CD4-positive, alpha-beta T cell treated with Interleukin-21 for 1 hour (primary cell): Measurements from ENCODE around the gene C10orf105.

ENCODE experiments used
- DNase-seq: peaks from one replicate; pipeline ENCODE4 v3.0.0-alpha.2; 2020

Gene C10orf105

DNA sequence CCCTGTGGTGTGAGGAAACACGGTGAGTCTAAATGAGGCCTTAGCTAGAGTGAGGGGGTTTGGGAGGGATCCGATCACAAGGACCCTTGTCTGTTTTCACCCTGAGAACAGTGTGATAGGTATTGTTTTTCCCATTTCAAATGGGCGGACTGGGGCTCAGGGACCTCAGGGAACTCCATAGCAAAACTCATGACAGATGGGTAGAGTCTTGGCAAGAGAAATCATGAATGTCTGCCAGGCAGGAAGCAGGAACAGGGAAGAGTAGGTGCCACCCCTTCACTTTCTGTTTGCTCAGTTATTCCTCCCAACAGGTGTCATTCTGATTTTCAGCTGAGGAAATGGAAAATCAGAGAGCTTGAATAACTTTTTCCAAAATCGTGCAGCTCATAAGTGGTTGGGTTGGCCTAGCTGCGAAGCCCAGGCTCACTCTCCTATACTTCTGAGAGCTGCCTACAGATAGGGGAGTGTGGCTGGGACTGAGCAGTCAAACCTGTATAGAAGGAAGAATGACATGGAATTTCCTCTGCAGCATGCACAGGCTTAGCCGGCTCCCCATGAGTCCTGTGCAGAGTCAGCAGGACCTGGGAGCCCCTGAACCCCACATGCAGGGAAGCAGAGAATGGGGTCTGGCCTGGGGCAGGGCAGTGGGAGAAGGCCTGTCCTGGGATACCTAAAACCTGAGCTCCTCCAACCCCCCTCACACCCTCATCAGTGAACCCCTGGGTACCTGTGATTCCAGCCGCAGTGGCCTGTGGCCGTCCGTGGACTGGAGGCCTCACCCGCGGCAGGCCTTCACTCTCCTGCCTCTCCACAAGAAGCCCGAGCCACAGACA, 17.6 kb upstream of the C10orf105 start:
- no peak for DNase-seq

DNA sequence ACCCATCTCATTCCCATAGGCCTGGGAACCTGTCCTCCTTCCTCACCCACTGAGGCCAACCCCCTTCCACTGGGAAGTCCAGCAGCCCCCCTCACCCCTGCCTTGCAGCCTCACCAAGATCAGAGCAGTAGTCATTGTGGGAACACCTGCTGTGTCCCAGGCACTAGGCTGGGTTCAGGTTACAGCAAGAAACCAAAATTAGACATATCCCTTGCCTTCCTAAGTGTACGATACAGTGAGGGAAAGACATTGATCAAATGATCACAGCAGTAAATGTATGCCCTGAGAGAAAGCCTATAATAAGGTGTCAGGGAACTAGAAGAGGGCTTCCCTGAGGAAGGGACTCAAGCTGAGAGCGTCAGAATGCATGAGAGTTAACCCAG, 17.0 kb upstream of the C10orf105 start:
- DNase-seq, result no peak

DNA sequence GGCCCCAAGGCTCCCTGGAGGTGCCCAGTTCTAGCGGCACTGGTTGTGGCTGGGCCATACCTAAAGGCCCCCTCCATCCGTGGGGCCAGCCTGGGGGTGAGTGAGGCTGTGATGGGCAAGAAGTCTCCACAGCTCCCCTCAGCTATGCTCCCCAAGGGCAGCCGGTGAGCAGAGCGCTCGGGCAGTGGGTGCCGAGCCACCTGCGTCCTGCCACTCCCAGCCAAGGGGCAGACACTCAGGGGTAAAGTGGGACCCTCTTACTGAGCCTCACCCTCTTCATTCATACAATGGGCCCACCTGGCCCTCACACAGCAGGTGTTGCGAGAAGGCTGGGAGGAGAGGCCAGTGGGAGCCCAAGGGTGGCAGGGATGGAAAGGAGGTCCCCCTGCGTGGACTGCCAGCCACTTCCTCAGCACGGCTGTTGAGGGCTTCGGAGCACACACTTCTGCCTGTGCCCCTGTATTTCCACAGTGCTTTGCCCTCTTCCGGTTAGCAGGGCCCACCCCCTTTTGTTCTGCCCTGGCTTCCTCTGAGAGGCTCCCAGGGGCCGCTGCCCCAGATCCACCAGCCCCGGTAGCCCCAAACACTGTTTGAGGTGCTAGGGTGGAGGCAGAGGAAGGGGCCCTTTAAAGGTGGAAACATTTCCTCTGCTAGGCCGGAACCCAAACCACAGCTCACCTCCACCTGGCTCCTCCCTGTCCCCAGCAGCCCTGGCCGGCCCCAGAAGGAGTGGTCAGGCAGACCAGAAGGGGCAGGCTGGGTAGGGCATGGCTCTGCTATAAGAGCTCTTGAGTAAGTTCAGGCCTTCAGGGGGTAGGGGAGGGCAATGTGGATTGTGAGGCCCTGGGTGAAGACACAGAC, 16.4 kb upstream of the C10orf105 start:
- peak; percentile 73 for DNase-seq

DNA sequence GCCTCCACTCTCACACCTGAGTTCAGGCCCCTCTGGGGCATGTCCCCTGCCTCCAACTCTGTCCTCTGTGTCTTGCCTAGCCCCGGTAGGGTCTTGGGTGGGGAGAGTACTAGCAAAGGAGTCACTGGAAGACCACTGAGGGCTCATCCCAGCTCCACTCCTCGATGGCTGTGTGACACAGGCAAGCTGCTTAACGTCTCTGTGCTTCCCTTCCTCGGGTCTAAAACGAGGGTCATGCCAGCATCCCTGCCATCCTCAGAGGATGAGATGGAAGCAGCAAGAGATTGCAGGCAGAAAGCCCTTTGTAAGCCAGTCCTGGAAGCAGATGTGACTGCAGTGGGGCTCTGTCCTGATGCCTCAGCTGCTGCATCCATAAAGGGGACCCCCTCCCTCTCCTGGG, 15.2 kb upstream of the C10orf105 start:
- DNase-seq, result no peak

DNA sequence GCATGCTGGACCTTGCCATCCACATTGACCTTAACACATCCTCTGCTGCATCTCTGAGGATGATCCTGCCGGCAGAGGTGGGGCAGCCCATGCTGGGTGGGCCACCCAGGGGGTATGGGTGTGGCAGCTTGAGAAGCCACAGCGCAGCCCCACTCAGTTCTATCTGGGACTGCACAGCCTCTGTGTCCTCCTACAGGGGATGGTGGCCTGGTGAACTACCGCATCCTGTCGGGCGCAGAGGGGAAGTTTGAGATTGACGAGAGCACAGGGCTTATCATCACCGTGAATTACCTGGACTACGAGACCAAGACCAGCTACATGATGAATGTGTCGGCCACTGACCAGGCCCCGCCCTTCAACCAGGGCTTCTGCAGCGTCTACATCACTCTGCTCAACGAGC, 12.2 kb upstream of the C10orf105 start:
- no peak for DNase-seq

DNA sequence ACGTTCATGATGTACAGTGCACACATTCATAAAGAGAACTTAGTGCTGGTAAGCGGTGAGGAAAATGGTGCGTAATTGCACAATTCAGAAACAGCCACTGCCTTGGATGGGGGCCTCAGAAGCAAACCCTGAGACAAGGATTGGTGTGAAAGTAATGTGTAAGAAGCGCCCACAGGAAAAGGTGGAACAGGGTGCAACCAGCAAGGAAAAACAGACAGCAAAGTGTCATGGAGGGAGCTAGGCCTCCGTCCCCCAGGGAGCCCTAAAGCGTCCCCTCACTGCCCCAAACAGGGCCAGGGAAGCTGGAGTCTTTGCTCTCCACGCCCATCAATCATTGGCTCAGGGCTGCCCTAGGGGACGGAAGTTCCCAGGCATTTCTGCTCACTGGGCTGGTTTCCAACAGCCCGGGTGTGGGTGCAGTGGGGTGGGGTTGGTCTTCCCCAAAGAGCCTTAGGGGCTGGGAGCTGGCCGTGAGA, 9.6 kb upstream of the C10orf105 start:
- DNase-seq, result no peak

DNA sequence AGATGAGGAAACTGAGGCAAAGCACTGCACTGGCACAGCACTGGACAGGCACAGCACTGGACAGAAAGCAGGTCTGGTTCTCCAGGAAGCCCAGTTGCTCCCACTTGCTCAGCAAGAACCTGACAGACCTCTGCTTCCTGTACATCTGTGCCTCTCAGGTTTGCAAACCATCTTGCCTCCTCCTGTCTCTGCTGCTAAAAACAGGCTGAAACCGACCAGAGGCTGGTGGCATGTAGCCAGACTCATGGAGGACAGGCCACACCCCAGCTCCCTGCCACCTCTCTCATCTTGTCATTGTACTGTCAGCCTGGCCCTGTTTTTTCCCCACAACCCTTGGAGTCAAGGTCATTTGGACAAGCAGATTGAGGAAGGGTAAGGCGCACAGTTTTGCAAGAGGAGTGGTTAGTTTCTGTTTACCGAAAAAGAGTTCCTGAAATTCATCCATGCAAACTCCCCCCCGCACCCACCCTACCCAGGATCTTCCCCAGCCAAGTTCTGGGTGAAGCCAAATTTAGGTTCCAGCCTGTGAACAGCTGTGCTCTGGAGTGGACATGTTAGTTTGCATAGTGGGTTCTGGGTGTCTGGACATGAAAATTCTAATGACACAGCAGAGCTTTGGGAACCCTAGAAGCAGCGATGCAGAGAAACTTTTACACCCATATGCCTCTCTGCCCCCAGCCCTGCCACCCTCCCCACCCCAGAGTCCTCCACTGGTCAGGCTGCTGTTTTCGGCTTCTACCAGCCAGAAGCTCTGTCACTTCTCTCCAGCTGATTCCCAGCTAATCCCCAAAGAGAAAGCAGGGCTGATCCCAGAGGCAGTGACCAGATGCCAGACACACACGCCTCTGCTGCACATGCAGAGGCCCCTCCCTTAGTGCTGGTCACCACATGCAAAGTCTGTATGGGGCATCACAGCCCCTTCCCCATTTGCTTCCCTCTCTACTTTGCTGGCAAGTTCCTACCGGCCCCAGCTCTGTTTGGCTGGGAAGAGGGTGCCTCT, 8.5 kb upstream of the C10orf105 start:
- DNase-seq, result peak; percentile 74

DNA sequence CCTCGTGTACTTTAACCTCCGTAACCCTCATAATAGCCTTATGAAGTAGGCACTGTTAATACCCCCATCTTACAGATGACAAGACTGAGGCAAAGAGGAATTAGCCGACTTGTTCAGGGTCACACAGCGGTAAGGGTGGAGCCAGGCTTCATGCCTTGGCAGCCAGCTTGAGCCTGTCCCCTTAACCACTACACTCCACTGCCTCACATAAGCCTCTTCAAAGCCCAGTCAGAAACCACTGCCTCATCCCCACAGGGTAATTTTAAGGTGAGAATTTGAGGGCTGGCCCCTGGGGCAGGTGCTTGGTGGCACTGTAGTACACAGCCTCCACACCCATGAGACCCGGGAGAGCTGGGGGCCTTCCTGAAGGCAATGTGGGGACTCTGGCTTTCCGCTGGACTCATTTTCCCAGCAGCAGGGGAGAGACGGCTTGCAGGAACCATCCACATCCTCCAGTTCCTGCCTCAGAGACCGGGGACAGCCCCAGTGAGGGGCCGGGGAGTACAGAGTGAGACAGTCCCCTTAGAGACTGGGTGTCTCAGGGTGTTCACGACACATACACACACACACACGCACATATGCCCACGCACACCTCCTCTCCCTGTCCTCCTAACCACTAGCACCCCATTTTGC, 7.6 kb upstream of the C10orf105 start:
- DNase-seq, result peak; percentile 75

DNA sequence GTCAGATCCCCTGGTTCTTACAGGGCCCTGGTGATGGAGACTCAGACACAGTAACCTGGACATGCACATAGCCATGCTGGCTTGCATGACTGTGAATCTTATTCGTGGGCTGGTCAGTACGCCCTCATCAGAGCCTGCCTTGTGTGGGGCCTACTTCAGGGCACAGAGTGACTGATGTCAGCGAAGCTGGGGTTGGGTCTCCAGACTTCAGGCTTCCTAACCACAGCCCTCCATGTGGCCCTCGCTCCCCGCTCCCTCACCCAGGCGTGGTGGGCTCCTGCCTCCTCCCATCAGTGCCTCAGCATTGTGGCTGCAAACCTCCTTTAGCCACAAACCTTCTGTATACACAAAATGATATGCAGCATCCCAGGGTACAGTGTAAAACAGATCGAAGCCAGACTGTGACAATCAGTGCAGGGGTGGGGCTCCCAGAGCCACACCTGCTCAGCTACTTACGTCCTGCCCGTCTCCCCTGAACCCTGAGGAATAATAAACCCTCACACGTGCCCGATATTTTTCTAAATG, 7.1 kb upstream of the C10orf105 start:
- DNase-seq, result peak; percentile 54

DNA sequence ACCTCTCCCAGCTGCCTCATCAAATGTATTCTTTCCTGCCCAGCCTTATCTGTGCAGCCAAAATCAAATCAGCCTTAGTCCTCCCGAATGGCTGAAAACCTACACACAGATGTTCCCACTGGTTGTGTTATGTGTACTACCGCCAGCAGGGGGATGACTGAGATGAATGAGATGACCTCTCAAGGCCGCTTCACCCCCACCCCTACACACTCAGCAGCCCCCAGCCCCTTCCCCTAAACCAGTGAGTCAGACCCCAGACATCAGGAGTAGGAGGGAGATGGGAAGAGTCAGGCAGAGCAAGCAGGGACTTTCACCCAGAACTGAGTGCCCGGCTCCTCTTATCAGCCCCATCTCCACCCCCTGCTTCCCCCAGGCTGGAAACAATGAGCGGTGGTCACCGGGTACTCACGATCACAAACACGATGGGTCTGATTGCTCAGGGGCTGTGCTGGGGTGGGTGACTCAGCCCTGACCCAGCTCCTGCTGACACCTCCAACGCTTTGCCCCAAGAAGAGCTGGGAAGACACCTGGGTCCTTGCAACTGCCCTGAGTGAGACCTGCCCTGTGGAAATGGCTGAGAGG, 6.5 kb upstream of the C10orf105 start:
- peak; percentile 62 for DNase-seq

DNA sequence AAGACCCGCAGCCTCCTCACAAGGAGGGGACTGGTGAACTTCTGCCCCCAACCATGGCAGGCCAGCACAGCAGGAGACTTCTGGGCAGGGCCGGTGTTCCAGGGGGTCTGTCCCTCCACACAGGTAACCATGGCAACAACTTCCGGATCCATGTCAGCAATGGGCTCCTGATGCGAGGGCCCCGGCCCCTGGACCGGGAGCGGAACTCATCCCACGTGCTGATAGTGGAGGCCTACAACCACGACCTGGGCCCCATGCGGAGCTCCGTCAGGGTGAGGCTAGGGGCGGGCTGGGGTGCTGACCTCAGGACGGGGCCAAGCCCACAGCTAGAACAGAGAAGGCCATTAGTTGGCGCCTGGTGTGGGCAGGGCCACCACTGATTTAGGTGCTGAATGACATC, 5.7 kb upstream of the C10orf105 start:
- DNase-seq, result no peak

DNA sequence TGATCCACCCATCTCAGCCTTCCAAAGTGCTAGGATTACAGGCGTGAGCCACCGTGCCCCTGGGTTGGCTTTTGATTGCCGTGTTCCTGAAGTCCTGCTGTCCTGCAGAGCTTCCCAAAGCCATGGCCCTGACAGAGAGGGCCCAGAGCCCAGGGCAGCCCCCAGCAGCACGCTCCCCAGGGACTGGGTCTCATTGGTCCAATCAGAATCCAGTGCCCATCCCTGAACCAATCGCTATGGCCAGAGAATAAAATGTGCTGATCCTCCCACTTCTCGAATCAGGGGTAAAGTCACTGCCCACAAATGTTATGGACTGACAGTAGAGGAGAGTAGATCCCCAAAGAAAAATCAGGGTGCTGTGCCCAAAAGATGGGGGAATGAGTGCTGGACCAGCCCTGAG, 5.0 kb upstream of the C10orf105 start:
- no peak for DNase-seq

DNA sequence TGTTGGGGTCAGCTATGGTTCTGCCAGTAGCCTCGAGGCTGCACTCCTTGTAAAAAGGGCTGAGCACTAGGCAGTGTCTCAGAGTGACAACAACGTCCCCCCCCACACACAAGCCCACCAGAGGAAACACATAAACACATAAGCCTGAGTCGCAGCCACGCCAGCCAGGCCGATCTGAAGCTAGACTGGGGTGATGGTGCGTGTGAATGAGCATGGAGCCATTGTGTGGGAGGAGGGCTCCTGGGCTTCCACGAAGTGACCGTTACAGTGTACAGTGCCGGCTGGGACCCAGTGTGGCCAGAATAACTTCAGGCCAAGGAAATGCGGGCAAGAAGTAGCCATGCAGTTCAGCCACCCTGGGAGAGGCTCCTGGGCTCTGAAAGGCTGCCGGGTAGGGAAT, 3.7 kb upstream of the C10orf105 start:
- no peak for DNase-seq

DNA sequence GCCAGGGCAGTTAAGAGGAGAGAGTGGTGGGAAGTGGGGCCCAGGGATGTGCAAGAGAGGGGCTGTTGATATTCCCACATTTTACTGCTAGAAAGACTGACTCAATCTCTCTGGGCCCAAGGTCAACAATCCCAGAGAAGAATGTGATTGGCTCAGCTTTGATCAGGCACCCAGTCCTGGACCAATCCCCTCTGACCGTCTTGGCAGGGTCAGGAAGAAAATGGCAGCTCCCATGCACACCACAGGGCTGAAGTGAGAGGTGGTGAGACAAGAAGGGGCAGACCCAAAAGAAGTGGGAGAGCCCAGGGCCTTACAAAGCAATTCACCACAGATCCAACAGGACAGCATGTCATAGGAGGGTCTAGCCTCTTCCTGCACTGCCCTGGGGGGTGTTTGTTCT, 3.3 kb upstream of the C10orf105 start:
- DNase-seq, result no peak

DNA sequence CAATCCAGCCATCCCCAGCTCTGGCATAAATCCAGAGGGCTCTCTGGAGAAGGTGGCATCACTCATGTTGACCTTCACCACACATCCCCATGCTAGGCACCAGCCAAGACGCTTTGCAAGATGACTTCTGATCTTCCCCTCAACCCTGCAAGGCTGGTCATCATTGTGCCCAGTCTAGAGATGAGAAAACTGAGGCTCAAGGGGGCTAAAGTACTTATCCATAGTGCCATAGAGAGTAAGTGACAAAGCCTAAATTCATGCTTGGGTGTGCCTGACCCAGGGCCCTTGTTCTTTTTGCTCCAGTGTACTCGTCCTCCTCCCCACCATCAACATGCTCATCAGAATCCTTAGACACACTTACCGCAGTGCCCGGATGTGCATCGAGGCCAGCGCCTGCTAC, 1.7 kb upstream of the C10orf105 start:
- DNase-seq, result no peak

DNA sequence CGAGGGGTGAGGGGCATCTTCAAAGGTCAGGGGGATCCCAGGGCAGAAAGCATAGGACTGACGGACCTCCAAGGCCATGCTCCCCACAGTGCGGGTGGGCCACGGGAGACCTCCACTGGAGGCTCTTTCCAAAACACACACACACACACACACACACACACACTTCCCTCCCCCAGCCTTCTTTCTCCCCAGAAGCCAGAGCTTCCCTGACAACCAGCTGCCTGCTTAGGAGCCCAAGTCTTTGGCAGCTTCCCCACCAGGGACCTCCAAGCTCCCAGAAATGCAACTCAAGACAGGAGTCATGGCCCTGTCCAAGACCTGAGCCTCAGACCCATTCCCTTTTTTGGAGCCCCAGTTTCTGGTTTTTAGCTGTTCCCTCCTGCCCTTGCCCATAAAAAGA, 710 bp upstream of the C10orf105 start:
- DNase-seq, result no peak

DNA sequence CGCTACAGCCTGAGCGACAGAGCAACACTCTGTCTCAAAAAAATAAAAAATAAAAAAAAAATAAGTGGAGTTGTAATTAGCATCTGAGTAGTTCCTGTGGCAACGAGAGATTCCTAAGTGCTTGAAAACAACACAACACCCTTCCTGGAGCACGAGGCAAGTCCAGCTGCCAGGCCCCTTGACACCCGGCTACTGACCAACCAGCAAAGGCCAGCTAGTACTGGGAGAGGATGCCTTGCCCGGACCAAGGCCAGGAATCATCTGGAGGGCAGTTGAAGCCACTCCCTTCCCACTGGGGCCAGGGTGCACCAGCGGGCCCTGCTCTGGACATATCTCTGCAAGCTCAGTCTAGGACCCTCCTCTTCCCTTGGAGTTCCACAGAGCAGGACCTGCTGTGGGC, 536 bp downstream of the C10orf105 start:
- DNase-seq, result no peak

DNA sequence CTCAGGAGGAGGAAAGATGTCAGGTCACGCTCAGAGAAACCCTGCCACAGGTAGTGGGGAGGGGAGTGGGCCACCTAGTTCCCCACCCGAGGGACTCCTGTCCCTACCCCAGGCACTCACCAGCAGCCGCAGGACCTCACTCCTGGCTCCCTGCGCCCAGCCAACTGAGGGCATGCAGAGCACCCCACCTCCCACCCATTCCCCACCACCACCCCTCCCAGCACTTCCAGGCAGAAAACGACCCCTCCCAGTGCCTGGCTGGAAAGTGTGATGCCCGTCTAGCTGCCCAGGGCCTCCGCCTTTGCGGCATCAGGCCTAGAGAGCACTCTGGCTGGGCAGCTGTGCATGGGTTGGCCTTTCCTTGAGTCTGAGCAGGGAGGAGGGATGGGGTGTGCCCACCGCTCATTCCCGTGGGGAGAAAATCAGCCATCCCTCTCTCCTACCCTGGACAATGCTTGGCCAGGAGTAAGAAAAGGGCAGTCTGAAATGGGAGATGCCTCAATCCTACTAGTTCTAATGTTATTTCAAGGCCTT, 1.3 kb downstream of the C10orf105 start:
- no peak for DNase-seq

DNA sequence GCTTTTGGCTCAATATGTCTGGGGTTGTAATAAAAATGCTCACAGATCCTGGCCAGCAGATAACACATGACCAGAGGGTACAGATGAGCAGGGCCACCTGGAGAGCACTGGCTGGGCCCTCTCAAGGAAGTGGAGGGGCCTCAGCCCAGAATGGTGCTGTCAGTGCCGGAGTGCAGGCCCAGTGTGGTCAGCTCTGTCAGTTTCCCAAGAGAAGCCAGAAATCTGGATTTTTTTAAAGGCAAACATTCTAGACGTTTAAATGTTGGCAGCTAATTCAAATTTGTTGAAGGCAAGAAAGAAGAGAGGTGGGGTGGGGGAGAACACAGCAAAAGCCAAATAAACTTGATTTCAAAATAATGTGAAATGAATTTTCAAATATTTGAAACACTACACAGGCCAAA, 2.0 kb downstream of the C10orf105 start:
- DNase-seq, result no peak

DNA sequence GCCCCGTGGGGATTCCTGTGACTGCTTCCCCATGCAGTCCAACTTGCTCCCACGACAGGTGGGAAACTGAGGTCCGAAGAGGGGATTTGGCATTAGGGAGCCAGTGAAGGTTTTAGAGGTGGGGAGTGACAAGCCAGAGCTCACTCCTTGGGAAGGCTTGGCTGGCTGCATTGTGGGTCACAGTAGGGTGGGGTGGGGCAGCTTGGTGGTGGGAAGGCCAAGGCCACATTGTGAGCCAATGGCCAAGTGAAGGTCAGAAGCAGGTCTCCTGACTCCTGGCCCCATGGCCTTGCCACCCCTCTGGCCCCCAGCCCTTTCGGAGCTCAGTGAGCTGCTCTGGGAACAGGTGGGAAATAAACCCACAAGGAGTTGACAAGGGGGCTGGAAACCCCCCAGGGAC, 2.5 kb downstream of the C10orf105 start:
- no peak for DNase-seq

DNA sequence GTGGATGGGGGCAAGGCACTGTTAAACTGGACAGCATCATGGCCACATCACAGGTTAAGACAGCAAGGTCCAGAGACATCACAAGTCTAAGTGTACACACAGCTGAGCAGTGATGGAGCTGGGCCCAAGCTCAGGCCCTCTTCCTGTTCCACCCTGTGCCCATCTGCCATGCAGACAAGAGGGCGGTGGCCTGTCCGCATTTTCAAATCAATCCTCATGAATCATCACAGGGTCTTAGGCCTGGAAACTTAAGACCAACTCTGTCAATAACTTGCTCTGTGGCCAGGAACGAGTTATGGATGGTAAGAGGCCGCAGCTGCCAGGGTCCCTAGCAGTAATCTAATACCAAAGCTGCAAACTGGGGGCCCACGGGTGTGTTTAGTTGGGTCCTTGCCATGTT, 3.2 kb downstream of the C10orf105 start:
- no peak for DNase-seq
